HEK293T (cell line): Measurements from ENCODE around the gene NUP62.

ENCODE experiments used
- BHLHE40 ChIP-seq: fragments of 450-650 bp; IDR thresholded peaks from 2 replicates; pipeline ENCODE4 v1.6.1; 2016; ENCODE audit warnings: mild to moderate bottlenecking, moderate library complexity, borderline replicate concordance
- FOXM1 ChIP-seq: fragments of 450-650 bp; IDR thresholded peaks from 2 replicates; pipeline ENCODE4 v1.6.1; 2017; ENCODE audit warnings: mild to moderate bottlenecking, borderline replicate concordance
- HDGF ChIP-seq: fragments of 450-650 bp; IDR thresholded peaks from 2 replicates; pipeline ENCODE4 v1.6.1; 2017; ENCODE audit warnings: antibody characterized with exemption, borderline replicate concordance
- LEF1 ChIP-seq: fragments of 450-650 bp; IDR thresholded peaks from 2 replicates; pipeline ENCODE4 v1.6.1; 2017; ENCODE audit warnings: mild to moderate bottlenecking, borderline replicate concordance
- NFRKB ChIP-seq: fragments of 450-650 bp; IDR thresholded peaks from 2 replicates; pipeline ENCODE4 v1.6.1; 2016; ENCODE audit warnings: mild to moderate bottlenecking, moderate library complexity
- SP1 ChIP-seq: fragments of 450-650 bp; IDR thresholded peaks from 2 replicates; pipeline ENCODE4 v1.6.1; 2017
- SUZ12 ChIP-seq: fragments of 450-650 bp; IDR thresholded peaks from 2 replicates; pipeline ENCODE4 v1.6.1; 2016; ENCODE audit warnings: mild to moderate bottlenecking
- TARDBP ChIP-seq: fragments of 450-650 bp; IDR thresholded peaks from 2 replicates; pipeline ENCODE4 v1.6.1; 2016
- TF ChIP-seq, protein P1 (sequence below): fragments of 450-650 bp; IDR thresholded peaks from 2 replicates; pipeline ENCODE4 v1.6.1; 2016

DNA sequence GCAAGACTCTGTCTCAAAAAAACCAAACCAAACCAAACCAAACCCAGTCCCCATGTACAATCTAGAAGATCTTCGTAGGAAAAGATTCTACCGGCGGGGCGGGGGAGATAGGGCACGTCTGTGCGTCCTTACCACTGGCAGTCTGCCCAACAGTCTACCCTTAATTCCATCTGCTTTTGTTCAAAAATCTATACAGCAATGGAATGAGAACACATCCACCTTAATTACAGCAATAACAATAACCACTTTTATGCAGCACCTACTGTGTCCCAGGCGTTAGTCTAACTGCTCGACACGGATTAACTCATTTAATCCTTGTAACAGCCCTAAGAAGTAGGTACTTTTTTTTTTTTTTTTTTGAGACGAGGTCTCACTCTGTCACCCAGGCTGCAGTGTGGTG, 2.8 kb downstream of the NUP62 start:
- TF ChIP-seq NFRKB, result no peak
- TF ChIP-seq HDGF, result no peak
- TF ChIP-seq SUZ12, result no peak
- TF ChIP-seq FOXM1, result no peak
- TF ChIP-seq, protein P1, sequence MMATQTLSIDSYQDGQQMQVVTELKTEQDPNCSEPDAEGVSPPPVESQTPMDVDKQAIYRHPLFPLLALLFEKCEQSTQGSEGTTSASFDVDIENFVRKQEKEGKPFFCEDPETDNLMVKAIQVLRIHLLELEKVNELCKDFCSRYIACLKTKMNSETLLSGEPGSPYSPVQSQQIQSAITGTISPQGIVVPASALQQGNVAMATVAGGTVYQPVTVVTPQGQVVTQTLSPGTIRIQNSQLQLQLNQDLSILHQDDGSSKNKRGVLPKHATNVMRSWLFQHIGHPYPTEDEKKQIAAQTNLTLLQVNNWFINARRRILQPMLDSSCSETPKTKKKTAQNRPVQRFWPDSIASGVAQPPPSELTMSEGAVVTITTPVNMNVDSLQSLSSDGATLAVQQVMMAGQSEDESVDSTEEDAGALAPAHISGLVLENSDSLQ, result no peak
- TF ChIP-seq LEF1, result no peak
- TF ChIP-seq TARDBP, result no peak
- no peak for TF ChIP-seq SP1
- TF ChIP-seq BHLHE40, result no peak
